Mucosa of descending colon (tissue), 3 donors: ENCODE results near the gene TMEM145. TPM values are rescaled to one million over a fixed set of nuclear protein-coding genes. Genes with fewer than 3 reads are reported as not detected.
A peak's percentile ranks its signal among the peaks of the same experiment; 100 is the strongest.

ENCODE experiments used
- ATAC-seq: fragments of 200-7000 bp; cut with Tn5 transposase; one replicate; pipeline ENCODE4 v1.9.1; 2020; ENCODE audit warnings: mild to moderate bottlenecking, moderate library complexity
- DNase-seq, 3 donors: peaks; one replicate each; pipeline ENCODE4 v3.0.0-alpha.2; 2020
- H3K36me3 ChIP-seq: fragments of 200-600 bp; one replicate; pipeline ENCODE4 v1.8.0; 2021; ENCODE audit warnings: low read depth, mild to moderate bottlenecking
- H3K4me1 ChIP-seq: fragments of 200-600 bp; one replicate; pipeline ENCODE4 v1.8.0; 2021; ENCODE audit warnings: low read depth, mild to moderate bottlenecking
- H3K4me3 ChIP-seq: fragments of 200-600 bp; one replicate; pipeline ENCODE4 v1.8.0; 2021; ENCODE audit warnings: mild to moderate bottlenecking
- H3K9me3 ChIP-seq: fragments of 200-600 bp; one replicate; pipeline ENCODE4 v1.8.0; 2021; ENCODE audit warnings: mild to moderate bottlenecking
- intact Hi-C, 2 donors: fragments of 100-400 bp; cut with DNase I in 1 of 2; cut with micrococcal nuclease in 1 of 2; formaldehyde crosslinking; loops; one replicate each; pipeline versions ENCODE4 v1.11.0 to v1.11.1; 2022; cut with DNase I, micrococcal nuclease
- total RNA-seq, 3 donors: library from RNA; stranded (reverse); fragmentation: NEBNext Ultra II Directional in 2 of 3; extraction: Animal tissue kit (Norgen Biotek cat#: 25700) in 2 of 3; gene quantifications; one replicate each; pipeline versions ENCODE4 v1.2.1 to v1.2.4, GENCODE V29; 2021 to 2023
- TF ChIP-seq, protein P1 (sequence below): fragments of 200-600 bp; IDR thresholded peaks from one replicate; pipeline ENCODE4 v1.8.0; 2022; ENCODE audit warnings: antibody characterized with exemption, mild to moderate bottlenecking
- donor health status: DM: no; HTN: no; CAD: no; lungs with moderate emphysema.
- donor health status: DM: no; HTN: no; CAD: no.
- donor health status: DM: no; HTN: yes; CAD: no.

TMEM145 gene
- total RNA-seq, 3 donors from 2014 or later: 0.17 to 0.63 TPM; not detected in 1

DNA sequence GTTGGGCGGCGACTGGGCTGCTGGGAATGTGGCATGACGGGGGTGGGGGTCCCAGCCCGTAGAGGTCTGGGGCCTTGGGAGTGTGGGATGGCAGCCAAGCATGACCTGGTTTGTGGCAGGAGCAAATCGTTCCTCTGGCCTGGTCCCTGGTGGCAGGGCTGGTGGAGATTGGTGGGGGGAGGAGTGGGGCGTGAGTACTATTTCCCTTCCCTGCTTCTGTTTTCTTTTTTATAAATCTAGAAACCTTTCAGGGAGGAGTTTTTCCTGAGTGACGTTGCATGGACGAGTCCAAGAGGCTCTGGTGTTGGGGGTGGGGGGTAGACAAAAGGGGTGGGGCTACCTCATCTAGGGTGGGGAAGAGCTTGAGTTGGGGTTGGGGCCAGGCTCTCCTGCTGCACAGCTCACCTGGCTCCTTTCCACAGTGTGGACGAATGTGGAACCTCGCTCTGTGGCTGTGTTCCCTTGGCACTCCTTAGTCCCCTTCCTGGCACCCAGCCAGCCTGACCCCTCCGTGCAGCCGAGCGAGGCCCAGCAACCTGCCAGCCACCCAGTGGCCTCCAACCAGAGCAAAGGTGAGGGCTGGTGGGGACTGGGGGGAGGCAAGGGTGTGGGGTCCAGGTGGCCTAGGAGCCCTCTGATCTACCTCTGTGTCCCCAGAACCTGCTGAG, 26.6 kb upstream of the TMEM145 start:
- H3K4me1 ChIP-seq: peaks cover 38% of the 10 kb centered on the region
- intact Hi-C loops: no loop called here

GRCh38 chr19:42287017-42287826, 25.9 kb upstream of the TMEM145 start:
- ATAC-seq: no peak
- peaks cover 3% of the 10 kb centered on the region for H3K36me3 ChIP-seq
- TF ChIP-seq, protein P1, sequence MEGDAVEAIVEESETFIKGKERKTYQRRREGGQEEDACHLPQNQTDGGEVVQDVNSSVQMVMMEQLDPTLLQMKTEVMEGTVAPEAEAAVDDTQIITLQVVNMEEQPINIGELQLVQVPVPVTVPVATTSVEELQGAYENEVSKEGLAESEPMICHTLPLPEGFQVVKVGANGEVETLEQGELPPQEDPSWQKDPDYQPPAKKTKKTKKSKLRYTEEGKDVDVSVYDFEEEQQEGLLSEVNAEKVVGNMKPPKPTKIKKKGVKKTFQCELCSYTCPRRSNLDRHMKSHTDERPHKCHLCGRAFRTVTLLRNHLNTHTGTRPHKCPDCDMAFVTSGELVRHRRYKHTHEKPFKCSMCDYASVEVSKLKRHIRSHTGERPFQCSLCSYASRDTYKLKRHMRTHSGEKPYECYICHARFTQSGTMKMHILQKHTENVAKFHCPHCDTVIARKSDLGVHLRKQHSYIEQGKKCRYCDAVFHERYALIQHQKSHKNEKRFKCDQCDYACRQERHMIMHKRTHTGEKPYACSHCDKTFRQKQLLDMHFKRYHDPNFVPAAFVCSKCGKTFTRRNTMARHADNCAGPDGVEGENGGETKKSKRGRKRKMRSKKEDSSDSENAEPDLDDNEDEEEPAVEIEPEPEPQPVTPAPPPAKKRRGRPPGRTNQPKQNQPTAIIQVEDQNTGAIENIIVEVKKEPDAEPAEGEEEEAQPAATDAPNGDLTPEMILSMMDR: no peak
- no peak for DNase-seq
- H3K4me1 ChIP-seq: peaks cover 31% of the 10 kb centered on the region
- no peak overlapping the region for H3K4me3 ChIP-seq
- intact Hi-C loops: no loop called here
- no peaks in the 10 kb centered on the region for H3K9me3 ChIP-seq

More for the DNA sequence above, 26.6 kb upstream of the TMEM145 start:
- Histone ChIP-seq H3K4me3 (no peak overlapping the region), H3K36me3 (peaks cover 3% of the 10 kb centered on the region), H3K9me3 (no peaks in the 10 kb centered on the region)
- TF ChIP-seq, protein P1: no peak
- peak in 1 of 3 donors; percentile 56 for DNase-seq
- no peak for ATAC-seq

DNA sequence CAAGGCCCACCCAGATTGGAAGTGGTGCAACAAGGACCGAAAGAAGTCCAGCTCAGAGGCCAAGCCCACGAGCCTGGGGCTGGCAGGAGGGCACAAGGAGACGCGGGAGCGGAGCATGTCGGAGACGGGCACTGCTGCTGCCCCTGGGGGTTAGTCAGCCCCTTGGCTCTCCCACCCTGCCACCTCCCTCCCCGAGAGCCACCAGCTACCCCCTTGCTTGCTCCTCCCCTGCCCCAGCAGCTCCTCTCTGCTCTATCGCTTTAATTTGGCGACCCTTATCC, 25.3 kb upstream of the TMEM145 start:
- H3K9me3 ChIP-seq: no peaks in the 10 kb centered on the region
- H3K4me3 ChIP-seq: no peak overlapping the region
- H3K36me3 ChIP-seq: peaks cover 3% of the 10 kb centered on the region
- TF ChIP-seq, protein P1: no peak
- intact Hi-C loops: no loop called here
- no peak for ATAC-seq
- H3K4me1 ChIP-seq: peaks cover 26% of the 10 kb centered on the region
- DNase-seq: no peak

GRCh38 chr19:42288387-42288786, 24.7 kb upstream of the TMEM145 start:
- no peak for DNase-seq
- Histone ChIP-seq H3K36me3 (peaks cover 3% of the 10 kb centered on the region), H3K4me3 (no peak overlapping the region), H3K4me1 (peaks cover 20% of the 10 kb centered on the region), H3K9me3 (no peaks in the 10 kb centered on the region)
- TF ChIP-seq, protein P1: no peak
- ATAC-seq: no peak
- intact Hi-C loops: no loop called here

DNA sequence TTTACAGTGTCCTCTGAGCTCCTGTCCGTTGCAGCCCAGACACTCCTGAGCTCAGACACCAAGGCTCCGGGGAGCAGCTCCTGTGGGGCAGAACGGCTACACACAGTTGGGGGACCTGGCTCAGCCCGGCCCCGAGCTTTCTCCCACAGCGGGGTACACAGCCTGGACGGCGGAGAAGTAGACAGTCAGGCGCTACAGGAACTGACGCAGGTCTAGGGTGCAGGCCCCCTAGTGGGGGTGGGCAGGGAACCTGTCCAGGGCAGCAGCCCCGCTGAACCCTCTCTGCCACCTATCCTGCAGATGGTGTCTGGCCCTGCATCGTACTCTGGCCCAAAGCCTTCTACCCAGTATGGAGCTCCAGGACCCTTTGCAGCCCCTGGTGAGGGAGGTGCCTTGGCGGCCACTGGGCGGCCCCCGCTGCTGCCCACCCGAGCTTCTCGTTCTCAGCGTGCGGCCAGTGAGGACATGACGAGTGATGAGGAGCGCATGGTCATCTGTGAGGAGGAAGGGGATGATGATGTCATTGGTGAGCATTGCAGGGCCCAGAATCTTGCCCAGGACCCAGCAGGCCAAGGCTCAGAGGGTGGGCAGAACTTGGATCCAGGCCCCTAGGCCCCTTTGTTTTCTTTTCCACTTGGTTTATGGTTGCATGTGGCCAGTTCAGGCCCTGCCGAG, 24.1 kb upstream of the TMEM145 start:
- DNase-seq (no peak), ATAC-seq (no peak)
- H3K9me3 ChIP-seq: no peaks in the 10 kb centered on the region
- H3K4me3 ChIP-seq: no peak overlapping the region
- H3K36me3 ChIP-seq: peaks cover 3% of the 10 kb centered on the region
- TF ChIP-seq, protein P1: no peak
- intact Hi-C loops: no loop called here
- peaks cover 20% of the 10 kb centered on the region for H3K4me1 ChIP-seq
